8988T (cell line): ENCODE measurements around the gene FSHR.

Experiments used
- DNase-seq: peaks from one replicate; pipeline ENCODE4 v3.0.0; 2011

Gene FSHR

DNA sequence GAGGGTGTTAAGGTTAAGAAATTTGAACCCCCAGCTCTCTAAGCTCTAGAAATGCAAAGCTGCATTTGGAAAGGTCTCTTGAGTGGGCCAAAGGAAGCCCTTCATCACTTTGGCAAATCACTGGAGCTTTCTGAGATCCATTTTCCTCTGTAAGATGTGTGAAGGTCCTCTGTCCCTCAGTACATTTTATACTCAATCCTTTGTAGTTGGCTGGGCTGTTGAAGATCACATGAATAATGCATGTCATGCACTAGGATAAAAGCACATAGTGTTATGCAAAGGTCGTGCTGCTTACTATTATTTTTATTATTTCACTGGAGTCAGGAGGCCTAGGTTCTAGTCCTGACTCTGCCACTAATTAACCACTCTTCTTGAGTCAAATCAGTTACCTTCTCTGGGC lies 124.9 kb downstream of the FSHR start:
- DNase-seq = no peak

DNA sequence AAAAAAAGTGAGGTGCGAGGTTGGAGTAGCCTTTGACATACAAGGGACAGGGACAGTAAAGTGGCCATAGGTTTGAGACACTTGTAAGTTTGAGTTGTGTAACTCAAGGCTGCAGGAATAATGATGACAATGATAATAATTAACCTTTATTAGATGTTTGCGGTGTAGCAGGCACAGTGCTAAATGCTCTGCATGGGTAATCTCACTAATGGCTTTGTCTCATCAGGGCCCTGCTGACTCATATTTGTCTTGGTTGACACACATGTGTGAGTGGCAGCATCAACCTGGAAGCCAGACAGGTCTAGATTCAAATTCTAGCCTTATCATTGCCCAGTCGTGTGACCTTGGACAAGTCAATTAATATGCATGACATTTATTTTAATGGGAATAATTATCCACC lies 126.2 kb downstream of the FSHR start:
- DNase-seq = no peak

DNA sequence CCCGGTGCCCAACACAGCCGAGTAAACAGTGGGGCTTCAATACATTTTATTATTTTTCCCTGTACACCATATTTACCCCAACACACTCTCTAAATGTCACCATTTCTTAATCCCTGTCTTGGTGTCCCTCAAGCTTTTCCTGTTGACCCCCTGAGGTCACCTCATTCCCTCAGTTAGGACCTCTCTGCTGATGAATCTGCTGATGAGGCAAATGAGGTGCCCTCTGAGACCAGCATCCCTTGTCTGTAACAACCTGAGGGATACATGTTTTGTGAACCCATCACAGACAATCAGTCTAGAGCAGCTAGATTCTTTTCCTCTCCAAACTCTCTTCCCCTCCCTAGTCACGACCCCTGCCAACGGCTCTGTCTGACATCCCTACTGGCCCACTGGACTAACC lies 127.6 kb downstream of the FSHR start:
- DNase-seq = no peak

DNA sequence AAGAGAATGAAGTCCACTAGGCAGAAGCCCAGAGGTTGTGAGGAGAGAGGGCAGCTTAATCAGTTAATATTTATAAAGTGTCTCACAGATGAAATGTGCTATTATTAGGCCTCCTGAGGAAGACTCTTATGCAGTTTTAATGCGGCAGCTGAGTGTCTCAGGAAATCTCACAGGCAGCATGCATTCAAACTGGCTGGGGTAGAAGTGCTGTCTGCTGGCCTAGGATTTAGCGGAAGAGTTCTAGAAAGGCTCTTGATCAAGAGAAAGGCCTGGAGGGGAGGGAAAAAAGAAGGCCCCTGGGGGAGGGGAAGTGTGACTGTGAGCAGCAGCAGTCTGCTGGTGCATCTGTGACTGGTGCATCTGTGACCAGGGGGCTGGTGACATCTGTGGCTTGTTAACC lies 133.0 kb downstream of the FSHR start:
- no peak for DNase-seq

DNA sequence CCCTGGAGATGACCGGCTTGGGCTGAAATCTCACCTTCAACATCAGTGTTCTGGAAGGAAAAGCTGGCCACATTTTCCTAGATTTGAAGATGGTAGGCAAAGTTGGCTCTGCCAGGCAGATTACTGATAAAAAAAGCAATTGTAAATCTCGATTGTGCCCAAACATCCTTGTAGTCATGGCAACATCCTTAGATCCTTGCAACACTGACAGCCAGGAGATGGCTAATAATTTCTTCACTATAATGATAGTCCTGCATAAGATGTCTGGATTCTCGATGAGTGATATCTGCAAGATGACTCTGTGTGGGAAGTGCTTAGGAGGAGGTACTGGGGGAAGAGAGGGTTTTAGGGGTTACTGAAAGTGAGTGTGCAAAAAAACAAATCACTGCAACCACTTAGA lies 149.1 kb downstream of the FSHR start:
- no peak for DNase-seq

DNA sequence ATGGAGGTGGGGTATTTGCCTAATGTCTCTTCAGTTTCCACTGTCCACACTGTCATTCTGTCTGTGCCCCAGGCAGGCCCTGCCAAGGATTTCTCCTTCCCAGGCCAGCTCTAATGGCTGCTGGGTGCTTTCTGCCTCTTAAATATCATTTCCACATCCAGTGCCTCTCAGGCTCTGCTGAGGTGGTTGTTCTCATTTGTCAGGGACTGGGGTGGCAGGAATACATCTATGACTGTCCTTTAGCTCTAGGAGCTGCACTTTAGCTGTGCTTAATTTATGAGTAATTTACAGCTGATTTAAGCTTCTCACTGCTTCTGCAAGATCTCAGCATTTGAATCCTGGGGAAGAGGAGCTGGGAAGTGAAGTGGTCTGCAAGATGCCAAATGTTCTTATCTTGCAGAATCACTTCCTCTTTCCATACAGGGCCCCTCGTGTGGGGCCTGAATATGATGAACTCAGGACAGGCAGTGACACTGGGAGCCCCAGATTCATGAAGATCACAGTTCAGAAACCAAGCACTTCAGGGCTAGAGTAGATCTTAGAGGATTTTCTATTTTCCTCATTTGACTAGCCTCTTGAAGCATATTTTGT lies 150.2 kb downstream of the FSHR start:
- no peak for DNase-seq

DNA sequence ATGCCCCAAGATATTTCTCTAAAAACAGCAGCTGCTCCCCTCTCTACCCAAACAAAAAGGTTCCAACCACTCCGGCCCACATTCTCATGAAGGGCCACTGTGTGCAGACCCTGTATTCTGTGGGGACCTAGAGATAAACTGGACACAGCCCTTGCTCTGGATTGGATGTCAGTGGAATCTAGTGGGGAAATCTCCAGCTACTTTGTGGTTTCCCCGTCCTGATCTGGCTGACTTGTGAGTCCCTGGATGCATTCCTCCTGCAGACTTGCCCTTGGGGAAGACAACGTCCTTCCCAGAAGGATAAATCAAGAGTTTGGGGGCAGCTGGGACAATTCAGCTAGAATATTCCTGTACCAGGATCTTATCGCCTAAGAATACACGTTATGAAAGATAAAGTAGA lies 151.1 kb downstream of the FSHR start:
- no peak for DNase-seq

DNA sequence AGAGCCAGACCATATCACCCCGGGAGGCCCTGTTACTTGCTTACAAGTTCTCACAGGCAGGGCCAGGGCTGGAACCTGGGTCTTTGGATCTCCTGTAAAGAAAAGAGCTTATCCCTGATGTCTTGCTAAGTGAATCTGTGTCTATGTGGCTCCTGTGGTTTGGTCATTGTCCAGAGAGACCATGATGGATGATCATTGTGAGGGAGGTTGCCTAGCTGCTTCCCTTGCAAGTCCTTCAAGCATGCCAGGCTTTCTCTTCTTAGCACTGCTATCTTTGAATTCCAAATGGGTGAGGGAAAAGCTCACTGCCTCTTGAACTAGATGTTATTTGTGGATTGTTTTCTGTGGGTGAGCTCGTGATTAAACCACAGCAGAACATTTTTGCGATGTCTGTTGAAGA lies 151.6 kb downstream of the FSHR start:
- no peak for DNase-seq

DNA sequence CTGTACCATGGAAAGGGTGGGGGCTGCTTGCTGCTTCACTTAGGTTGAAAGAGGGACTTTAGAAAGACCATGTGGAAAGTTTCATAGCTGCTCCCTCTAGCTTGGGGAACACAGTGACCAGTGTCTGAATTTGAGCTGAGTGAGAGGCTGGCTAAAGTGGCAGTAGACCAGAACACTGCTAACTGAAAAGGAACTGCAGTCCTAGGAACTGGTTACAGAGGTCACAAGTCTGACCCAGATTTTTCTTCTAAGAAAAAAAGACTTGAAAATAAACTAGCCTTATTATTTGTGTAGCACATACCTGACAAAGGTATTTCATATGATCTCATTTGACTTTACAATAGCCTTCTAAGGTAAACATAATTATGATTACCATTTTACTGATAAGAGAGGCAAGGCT lies 153.6 kb downstream of the FSHR start:
- no peak for DNase-seq

DNA sequence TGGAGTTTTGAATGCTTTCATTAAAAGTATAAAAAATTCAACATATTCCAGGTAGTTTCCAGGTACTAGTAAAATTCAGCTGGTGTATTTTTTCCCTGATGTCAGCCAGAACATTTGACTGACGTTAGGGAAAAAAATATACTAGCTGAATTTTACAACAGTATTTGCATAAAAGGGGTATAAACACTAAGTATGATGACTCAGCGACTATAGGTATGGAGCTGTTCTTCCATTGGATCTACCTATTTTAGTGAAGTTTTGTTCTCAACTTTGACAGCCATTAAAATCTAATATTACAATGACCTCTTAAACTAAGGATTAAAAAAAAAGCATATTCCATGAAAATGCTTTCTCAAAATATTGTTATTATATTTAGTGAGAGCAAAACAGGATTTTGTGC lies 155.9 kb downstream of the FSHR start:
- DNase-seq = no peak

DNA sequence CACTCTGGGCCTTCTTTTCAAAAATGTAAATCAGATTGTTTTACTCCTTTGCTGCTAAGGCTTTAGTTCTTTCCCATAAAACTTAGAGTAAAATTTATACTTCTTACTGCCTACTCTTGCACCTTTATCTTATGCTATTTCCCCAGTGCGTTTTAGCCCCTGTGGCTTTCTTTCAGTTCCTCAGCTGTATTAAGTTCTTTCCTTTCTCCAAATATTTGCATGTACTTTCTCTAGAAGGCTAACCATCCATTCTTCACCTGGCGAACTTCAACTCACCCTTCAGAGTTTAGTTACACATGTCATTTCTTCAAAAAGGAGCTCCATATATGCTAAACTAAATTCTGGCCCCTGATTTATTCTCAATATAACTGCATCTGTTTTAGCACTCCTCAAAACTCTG lies 160.7 kb downstream of the FSHR start:
- no peak for DNase-seq

DNA sequence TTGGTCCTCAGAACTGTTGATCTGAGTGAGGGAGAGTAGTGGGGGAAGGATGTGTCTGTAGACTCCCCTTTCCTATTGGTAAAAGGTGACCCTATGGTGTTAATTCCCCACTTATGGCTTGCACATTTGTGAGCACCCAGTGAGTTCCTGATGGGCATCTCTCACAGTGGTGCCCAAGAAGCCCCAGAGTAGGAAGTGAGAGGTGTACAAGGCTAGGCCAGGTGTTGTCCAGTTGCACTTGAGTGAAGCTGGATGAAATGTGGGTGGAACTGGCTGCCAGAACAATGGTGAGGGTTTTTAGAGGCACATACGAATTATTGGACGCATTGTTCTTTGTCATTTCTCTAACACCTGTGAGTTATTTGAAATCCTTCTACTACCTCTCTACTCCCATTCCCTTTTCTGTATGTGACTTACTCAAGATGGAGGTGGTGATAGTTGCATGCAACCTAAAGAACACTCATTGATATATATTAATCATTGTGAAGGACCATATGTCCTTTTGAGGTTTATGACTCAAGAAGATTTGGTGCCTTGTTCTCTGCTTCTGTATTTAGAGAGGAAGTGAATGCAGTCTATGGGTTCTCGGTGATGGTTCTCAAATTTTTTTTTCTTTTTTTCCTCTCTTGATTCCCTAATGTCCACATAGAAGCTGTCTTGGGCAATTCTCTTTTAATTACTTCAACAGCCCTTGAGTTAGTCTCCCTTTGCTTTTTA lies 162.7 kb downstream of the FSHR start:
- DNase-seq = no peak

DNA sequence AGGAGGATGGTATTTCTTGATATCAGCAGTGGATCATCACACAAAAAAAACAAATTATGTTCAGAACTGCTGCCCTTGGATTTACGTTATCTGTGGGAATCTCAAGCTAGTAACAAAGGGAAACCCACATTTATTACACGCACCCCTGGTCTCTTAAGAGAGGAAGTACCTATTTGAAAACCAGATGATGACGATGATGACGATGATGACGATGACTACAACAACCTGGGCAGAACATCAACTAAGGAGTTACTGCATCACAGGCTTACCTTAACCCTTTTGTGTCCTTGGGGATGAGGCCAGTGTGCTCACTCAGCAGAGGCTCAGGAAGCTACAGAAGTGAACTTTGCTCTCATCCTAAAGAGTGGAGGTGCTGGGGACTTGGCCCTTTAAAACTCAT lies 169.4 kb downstream of the FSHR start:
- no peak for DNase-seq

DNA sequence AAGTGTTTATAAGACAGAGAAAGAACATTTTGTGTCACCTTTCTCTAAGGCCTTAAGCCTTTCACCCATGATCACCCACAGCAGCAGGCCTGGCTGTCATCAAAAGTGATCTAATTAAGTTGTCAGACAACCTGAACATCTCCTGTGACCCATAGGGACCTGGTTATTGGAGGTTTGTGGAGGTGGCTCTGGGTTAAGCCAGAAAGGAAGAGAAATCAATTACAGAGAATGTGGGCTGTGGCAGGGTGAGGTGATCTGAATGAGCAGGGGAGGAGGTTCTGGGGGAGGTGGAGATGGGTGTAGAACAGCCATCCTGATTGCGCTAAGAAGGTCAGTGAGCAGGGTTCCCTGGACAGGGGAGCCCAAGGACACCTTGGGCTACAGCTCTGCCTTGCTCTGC lies 170.8 kb downstream of the FSHR start:
- DNase-seq = no peak

DNA sequence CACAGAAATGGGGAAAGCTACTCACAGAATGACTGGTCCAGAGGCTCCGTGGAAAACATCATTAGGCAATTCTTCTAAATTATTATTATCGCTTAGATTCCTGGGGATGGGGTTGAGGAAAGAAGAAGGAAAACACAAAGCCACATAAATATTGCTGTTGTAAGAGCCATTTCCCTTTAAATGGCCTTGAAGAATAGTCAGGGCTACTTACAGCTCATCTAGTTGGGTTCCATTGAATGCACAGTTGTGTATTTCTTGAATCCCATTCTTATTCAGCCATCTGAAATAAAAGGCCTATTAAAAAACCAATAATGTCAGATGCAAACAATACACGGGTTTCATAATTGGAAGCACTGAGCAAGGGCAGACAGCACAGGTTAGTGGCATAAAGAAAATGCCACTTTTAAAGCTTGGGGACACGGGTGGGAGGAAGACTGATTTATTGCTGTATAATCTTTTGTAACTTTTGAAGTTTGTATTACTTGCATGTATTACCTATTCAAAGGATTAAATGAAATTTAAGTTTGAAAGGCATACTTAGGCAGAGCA lies 171.4 kb downstream of the FSHR start:
- no peak for DNase-seq

DNA sequence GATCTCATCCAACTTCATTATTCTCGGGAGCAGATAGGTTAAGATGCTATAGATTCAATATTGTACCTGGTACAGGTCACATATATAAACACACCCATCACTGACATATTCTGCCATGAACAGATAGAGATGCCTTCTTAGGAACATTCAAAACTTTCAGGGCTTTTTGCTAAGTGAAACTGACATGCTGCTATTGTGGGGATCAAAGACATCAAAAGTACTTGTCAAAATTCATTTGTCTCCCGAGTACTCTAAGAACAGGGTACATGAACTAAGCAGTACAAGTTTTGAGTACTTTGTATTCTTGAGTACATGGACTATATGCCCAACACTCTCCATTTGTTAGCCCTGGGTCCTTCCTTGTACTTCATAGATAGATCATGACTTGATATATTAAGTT lies 173.5 kb downstream of the FSHR start:
- DNase-seq = no peak

DNA sequence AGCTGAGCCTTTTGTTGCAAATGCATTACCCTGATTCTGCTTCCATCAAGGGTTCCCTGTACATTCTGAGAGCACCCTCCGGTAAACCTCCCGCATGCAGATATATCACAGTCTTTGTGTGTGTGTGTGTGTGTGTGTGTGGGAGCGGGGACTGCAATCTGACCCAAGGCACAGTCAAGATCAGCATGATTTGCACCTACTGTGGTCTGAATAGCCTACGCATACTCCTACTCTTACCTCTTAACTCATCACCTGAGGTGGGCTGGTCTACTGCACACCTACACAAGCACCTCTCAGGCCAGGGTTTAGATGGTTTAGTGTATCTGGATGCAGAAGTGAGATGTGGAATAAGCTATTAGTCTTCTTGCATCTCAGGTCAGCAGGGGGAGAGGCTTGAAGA lies 174.6 kb downstream of the FSHR start:
- no peak for DNase-seq

DNA sequence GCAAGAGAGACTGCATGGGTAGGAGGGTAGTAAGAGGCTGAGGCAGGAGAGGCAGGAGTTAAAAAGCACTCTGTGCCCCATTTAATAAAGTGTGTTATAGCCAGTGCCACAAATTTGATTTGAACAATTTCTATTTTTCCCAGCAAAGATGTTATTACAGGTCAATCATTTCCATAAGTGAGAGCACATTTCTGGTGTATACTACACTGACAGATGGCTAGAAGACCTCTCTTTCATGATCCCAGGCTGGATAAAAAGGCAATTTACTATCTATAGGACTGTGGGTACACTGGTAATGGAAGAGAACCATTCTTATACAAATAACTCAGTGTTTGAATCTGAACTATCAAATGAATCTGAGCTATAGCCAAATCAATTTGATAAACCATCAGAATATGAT lies 176.2 kb downstream of the FSHR start:
- DNase-seq = no peak

DNA sequence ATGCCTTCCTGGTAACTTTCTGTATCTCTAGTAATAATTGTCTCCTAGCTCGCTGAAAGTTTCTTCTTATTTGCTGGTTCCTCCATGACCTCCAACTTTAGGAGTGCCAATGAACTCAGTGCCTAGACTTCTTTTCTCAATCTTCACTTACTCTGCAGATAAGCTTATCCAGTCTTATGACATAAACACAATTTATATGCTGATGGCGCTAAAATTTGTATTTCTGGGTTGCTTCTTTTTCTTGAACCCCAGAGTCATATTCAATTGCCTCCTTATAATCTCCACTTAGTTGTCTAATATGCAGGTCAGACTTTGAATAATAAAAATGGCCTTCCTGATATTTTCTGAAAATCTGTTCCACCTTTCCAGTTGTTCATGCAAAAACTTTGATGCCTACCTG lies 182.5 kb downstream of the FSHR start:
- no peak for DNase-seq

DNA sequence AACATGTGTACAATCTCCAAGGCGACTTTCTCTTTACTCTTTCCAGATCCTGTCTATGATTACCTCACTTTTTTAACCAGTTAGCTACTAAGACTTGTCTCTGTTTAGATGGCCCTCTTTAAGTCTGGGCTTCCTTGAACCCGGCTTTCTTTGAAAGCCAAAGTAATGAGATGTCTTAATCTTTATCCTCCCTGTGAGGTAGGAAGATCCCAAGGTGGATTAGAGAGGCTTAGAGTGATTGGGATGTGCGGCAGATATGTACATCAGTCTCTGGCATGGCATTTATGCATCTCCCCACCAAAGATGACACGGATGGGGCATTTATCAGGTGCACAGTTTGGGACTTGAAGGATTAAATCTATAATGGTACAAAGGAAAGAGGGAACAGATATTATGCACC lies 186.3 kb downstream of the FSHR start:
- no peak for DNase-seq

DNA sequence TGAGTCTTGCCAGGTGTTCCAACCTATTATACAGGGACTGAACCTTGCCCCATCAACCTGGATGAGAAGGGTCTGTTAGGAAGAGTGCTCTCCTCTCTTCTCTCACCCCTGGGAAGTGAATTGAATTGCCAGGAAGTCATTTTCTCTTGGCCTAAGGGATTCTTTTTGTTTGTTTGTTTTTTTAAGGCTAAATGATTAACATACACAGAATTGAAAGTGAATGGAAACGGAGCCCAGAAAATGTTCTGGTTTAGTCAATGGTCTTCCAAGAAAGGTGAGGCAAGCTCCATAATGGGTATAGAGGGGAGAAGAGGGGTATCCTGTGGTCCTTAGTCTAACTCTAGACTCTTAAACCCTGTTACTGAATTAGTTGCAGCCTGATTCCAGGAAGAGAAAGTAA lies 189.1 kb downstream of the FSHR start:
- DNase-seq = no peak

DNA sequence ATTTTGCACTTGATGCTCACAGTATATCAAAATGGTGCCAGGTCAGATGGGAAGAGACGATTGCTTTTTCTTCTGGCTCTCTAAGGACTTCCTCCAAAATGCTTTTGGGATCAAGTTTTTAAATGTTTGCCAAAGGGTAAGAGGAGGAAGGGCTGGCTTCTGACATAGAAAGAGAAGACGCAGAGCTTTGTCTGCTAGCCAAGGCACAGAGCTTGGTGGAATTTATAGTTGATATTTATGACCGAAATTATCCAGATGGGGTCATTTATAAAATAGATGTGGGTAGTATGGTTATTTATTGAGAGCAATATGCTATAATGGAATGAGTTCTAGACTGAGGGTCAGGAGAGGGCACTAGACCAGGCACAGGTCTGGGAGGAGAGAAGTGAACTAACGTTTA lies 193.3 kb downstream of the FSHR start:
- DNase-seq = no peak

DNA sequence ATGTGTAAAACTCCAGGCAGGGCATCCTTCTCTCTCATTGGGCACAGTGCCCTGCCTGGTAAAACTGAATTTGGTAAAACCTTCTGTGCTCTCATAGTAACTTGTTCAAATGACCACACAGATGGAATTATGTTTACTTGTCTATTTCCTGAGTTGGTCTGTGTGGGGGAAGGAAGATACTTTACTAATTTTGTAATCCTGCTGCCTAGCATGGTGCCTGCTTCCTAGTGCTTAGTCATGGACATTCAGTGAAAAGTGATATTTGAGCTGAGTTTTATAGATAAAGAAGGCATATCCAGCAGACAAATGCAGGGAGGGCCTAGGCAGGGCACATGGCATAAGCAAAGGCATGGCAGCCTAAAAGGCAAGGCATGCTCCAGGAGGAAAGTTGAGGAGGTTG lies 199.4 kb downstream of the FSHR start:
- DNase-seq = no peak

DNA sequence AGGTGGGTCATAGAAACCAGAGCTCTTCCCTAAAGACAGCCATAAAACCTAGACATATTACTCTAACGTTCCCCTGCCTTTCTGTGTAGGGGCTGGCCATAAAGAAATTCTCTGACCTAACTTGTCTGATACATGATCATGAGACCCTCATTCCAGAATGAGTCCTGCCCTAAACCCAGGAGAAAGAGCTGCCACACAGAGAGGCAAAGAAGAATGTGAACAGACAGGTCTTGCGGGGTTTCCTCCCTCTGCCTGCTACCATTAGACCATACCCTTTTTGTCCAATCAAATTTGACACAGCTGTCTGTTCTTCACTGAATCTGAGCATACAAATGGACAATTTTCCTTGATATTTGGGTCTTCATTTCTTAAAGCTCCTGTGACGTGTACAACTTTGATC lies 200.0 kb downstream of the FSHR start:
- no peak for DNase-seq

DNA sequence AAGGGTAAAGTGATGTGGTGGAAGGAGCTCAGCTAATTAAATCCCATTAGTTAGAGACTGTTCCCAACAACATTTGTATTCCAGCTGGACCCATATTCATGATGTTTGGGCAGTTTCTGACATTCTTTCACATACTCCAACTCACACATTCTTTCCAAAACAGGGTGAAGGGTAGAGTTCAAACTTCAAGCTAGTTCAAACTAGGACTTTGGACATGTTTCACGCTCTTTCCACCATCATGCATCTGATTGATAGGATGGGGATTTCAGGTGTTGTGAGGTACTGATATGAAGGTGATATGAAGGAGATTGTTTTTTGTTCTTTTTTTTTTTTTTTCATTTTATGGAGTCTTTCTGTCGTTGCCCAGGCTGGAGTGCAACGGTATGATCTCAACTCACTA lies 201.7 kb downstream of the FSHR start:
- DNase-seq = no peak
